Measurements from ENCODE around the gene HSPA8.
A peak's percentile ranks its signal among the peaks of the same experiment; 100 is the strongest.
"Not testable (repeated sequence)": the region's sequence is repeated elsewhere in the genome, so short reads cannot be mapped to it uniquely, and the experiment has no call there.

The HSPA8 gene

GRCh38 chr11:123061403-123062157, at the start of gene HSPA8:
Gene HSPA8 (minus strand): TSS chr11:123062136. CDS start chr11:123061324, 812 bp downstream.
- peak in 1 of 2 experiments; percentile 75 for DNase-seq

DNA sequence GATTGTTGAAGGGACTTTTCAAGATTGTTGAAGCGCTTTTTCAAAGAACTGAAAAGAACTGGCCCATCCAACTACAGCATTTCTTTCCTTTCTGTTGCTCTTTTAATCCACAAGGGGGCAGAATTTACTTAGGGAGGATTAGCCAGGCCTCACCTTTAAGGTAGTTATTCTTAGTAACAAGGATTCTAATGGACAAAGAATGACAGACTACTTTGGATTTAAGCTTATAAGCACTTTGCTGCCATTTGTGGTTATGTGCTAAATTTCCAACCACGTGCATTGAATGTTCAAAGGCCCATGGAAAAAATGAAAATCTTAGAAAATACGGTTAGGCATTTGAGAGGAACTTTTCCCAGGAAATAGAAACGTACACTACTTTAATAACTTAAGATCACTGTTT, 49.5 kb upstream of the HSPA8 start:
- DNase-seq, result peak; percentile 14 to 69

- DNase-seq, result no peak
Measured at GRCh38 chr11:123110397-123110796, 48.5 kb upstream of the HSPA8 start.

DNA sequence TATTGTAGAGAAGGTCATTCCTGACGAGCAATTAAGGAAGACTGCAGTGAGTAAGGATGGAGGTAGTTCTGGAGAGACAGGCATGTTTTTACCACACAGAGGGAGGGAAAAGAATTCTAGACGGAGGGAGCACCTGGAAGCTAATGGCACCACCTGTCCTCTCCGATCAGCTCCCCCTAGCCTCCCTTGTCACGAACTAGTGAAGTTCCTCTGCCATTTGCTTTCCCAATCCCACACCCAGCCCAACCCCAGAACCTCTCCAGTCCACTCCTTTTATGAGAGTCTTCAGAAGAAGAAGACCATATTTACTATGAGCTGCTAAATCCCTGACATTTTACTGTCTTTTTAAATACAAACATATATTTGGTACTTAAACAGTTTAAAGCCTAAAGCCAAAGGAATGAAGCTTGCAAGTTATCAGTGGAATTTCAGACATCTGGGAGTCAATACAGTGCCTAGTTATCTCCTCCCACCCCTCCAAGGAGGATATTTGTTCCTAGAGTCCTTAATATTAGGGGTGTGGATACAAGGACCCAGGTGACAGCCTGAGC, 46.1 kb upstream of the HSPA8 start:
- DNase-seq, result no peak

- no peak for DNase-seq
Measured at GRCh38 chr11:123104697-123105096, 42.8 kb upstream of the HSPA8 start.

- peak; percentile 88 to 97 for DNase-seq
Measured at GRCh38 chr11:123103326-123103980, 41.5 kb upstream of the HSPA8 start.

- DNase-seq, result peak in 1 of 2 experiments; percentile 34
Measured at GRCh38 chr11:123100379-123101085, 38.6 kb upstream of the HSPA8 start.

GRCh38 chr11:123098990-123099389, 37.1 kb upstream of the HSPA8 start:
- DNase-seq, result no peak

- DNase-seq, result peak; percentile 6 to 51
Measured at GRCh38 chr11:123093739-123094138, 31.8 kb upstream of the HSPA8 start.

GRCh38 chr11:123091506-123091905, 29.6 kb upstream of the HSPA8 start:
- no peak for DNase-seq

- DNase-seq, result not testable (repeated sequence)
Measured at GRCh38 chr11:123090168-123090567, 28.2 kb upstream of the HSPA8 start.

GRCh38 chr11:123088896-123089295, 27.0 kb upstream of the HSPA8 start:
- DNase-seq, result not testable (repeated sequence)

DNA sequence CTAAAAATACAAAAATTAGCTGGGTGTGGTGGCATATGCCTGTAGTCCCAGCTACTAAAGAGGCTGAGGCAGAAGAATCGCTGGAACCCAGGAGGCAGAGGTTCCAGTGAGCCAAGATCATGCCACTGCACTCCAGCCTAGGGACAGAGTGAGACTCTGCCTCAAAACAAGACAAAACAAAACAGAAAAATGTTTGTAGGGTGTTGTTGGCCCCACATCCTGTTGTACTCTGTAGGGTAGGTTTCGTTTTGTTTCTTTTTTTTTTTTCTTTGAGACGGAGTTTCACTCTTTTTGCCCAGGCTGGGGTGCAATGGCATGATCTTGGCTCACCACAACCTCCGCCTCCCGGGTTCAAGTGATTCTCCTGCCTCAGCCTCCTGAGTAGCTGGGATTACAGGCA, 25.7 kb upstream of the HSPA8 start:
- not testable (repeated sequence) for DNase-seq

GRCh38 chr11:123086305-123086704, 24.4 kb upstream of the HSPA8 start:
- no peak for DNase-seq

DNA sequence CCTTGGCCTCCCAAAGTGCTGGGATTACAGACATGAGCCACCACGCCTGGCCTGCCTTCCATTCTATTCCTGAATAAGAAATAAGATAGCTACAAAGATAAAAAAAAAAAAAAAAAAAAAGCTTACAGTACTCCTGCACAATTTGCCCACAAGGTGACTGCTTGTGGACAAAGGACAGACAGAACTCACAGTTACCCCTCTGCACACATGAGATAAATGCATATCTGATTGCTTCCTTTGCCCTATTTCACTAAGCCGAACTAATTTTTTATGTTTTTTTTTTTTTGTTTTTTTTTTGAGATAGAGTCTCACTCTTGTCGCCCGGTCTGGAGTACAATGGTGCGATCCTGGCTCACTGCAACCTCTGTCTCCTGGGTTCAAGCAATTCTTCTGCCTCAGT, 23.6 kb upstream of the HSPA8 start:
- DNase-seq, result no peak

- no peak for DNase-seq
Measured at GRCh38 chr11:123084454-123084853, 22.5 kb upstream of the HSPA8 start.

GRCh38 chr11:123083623-123084029, 21.7 kb upstream of the HSPA8 start:
- peak; percentile 96 to 98 for DNase-seq

- no peak for DNase-seq
Measured at GRCh38 chr11:123082977-123083376, 21.0 kb upstream of the HSPA8 start.

DNA sequence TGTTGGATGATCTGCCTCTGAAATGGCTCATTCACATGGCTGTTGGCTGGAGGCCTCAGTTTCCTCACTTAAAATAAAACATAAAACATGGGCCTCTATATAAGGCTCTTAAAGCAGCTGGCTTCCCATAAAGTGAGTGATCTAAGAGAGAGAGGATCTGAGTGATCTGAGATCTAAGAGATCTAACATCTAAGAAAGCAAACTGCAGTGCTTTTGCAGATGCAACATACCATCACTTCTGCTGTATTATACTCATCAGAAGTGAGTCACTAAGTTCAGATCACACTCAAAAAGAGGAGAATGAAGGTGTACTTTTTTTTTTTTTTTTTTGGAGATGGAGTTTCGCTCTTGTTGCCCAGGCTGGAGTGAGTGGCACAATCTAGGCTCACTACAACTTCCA, 18.1 kb upstream of the HSPA8 start:
- DNase-seq, result no peak

GRCh38 chr11:123076484-123076883, 14.5 kb upstream of the HSPA8 start:
- no peak for DNase-seq

GRCh38 chr11:123073343-123074057, 11.6 kb upstream of the HSPA8 start:
- DNase-seq, result no peak

DNA sequence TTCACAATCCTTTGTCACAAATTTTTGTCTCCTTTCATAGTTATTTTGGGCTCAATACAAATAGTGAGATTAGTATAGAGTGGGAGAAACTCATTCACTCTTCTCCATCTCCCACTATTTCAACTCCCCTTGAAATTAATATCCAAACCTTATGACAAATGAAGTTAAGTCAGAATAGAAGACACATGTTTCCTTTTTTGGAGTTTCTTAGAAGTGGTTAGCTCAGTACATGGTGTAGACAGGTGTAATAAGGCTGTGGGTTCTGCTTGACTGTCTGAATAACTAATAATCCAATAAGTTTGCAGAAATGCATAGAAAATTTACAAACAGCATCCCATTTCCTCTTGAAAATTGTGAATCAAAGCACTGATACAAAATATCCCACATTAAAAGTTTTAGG, 10.8 kb upstream of the HSPA8 start:
- DNase-seq, result no peak

DNA sequence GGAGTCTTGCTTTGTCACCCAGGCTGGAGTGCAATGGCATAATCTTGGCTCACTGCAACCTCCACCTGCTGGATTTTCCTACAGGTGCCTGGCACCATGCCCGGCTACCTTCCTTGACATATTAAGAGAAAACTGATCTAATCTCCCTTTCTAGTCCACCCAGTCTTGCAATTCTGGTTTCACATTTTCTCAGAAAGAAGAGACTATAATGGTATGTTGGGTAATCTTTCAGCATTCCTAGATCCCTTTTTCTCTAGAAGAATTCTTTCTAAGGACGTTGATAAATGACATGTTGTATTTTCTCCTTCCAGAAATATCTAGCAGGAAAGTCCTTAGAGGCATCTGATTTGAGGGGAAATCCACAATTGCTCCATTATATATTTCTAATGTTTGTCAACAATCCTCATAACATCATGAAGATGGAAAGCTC, 10.4 kb upstream of the HSPA8 start:
- no peak for DNase-seq

Measured in NCI-H446 (cell line).